Loucy (cell line): Measurements from ENCODE around the gene ERC1.

Source experiments
- CTCF ChIP-seq: fragments of 200-600 bp; sonication (generic); conservative IDR thresholded peaks from 2 replicates; pipeline ENCODE4 v1.5.1; 2014; ENCODE audit warnings: mild to moderate bottlenecking, antibody characterized with exemption, low read length
- EZH2phosphoT487 ChIP-seq: fragments of 200-600 bp; IDR thresholded peaks from 2 replicates; pipeline ENCODE4 v1.6.1; 2018; ENCODE audit warnings: antibody characterized with exemption, mild to moderate bottlenecking, moderate library complexity, borderline replicate concordance

- TF ChIP-seq CTCF (no peak), EZH2phosphoT487 (no peak)
Measured at GRCh38 chr12:1205512-1206060, 214.6 kb downstream of the ERC1 start.
